GM21360 (cell line): ENCODE results near the gene LIMS1.
"Not testable (repeated sequence)": the region's sequence is repeated elsewhere in the genome, so short reads cannot be mapped to it uniquely, and the experiment has no call there.

Experiments used
- ATAC-seq: cut with Tn5 transposase; IDR thresholded peaks from one replicate; pipeline ENCODE4 v1.9.1; 2021; ENCODE audit warnings: mild to moderate bottlenecking, moderate library complexity; ENCODE audit not compliant: unreplicated experiment

The LIMS1 gene

DNA sequence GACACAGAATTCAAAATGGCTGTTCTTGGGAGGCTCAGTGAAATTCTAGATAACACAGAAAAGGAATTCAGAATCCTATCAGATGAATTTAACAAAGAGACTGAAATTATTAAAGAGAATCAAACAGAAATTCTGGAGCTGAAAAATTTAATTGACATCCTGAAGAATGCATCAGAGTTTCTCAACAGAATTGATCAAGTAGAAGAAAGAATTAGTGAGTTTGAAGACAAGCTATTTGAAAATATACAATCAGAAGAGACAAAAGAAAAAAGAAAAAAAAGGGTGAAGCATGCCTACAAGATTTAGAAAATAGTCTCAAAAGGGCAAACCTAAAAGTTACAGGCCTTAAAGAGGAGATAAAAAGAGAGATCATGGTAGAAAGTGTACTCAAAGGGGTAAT is 173.0 kb downstream of the LIMS1 start:
- ATAC-seq, result no peak

DNA sequence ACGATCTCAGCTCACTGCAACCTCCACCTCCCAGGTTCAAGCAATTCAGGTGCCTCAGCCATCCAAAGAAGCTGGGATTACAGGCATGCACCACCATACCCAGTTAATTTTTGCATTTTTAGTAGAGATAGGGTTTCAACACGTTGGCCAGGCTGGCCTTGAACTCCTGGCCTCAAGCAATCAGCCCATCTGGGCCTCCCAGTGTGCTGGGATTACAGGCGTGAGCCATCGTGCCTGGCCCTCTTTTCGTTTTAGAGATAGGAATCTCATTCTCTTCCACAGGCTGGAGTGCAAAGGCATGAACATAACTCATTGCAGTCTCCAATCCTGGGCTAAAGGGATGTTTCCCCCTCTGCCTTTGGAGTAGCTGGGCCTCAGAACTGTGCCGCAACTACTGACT is 182.7 kb downstream of the LIMS1 start:
- ATAC-seq, result not testable (repeated sequence)

DNA sequence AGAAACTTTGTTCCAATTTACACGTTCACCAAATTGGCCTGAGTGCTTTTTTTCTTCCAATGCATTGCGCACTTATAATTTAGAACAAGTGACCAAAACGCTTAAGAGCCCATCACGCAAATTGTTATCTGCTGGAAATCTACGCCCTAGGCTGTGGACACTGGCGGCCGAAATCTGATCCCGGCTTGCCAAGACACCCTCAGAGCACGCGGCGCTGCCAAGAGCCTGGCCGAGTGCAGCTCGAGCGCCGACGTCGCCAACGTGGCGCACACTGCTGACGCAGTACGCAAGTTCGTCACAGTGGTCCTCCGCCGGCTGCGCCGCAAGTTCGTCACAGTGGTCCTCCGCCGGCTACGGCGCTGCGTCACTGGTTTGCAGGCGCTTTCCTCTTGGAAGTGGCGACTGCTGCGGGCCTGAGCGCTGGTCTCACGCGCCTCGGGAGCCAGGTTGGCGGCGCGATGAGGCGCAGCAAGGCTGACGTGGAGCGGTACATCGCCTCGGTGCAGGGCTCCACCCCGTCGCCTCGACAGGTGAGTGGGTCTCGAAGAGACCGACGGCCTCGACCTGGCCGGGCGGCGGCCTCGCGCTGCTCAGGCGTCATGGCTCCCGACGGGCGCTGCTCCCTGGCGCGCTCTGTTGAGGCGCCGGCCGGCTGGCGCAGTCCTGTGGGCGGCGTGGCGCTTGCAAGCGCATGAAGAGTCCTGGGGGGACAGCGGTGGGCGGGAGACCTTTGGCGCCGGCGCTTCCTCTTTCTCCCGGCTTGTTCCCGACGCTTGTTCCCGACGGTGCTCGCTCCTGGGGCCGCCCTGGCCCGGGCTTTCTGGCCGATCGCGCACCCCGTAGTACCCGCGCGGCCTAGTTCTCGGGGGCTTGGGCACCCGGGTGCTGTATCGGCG is 185.1 kb downstream of the LIMS1 start, which contains the start of gene RANBP2:
TSS of gene RANBP2 (plus strand) at position 334 of the 896 bp plus-strand sequence. CDS start at position 459, 125 bp downstream.
- peak; percentile 98 for ATAC-seq

DNA sequence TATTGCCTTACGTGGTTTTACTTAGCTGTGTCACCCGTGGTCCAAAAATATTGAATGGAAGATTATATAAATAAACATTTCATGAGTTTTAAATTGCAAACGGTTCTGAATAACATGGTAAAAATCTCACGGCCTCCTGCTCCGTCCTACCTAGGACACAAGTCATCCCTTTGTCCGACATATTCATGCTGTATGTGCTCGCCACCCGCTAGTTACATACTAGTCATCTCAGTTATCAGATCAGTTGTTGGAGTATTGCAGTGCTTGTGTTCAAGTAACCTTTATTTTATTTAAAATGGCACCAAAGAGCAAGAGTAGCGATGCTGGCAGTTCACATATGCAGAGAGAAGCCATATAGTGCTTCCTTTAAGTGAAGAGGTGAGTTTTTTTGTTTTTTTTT is 191.8 kb downstream of the LIMS1 start:
- ATAC-seq, result not testable (repeated sequence)

DNA sequence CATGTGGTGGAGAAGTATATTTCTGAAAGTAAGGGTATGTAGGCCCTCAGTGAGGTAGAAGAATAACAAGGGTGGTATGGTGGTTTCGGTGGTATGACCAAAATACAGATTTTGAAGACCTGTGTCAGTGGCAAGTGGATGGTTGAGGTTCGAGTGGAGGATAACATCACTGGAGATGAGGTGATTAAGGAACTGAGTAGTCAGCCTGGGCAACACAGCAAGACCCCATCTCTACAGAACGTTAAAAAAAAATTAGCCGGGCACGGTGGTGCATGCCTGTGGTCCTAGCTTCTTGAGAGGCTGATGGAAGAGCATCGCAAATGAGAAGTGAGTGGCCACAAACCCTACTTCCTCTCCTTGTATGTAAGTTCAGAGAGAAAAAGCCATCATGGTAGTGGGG is 200.4 kb downstream of the LIMS1 start:
- ATAC-seq, result not testable (repeated sequence)
